SK-N-SH treated with all-trans-retinoic acid at 6 μM for 48 hours (cell line): ENCODE measurements around the gene PARD3B.

Experiments used
- ATAC-seq: fragments of 200-7000 bp; cut with Tn5 transposase; 3 replicates; pipeline ENCODE4 v1.9.1; 2020; ENCODE audit warnings: mild to moderate bottlenecking, moderate library complexity
- ARNTL ChIP-seq: fragments of 450-650 bp; formaldehyde crosslinking; IDR thresholded peaks from 2 replicates; pipeline ENCODE4 v1.5.0; 2020; ENCODE audit warnings: low read depth, mild to moderate bottlenecking, moderate library complexity, borderline replicate concordance
- BACH2 ChIP-seq: fragments of 250-450 bp; sonication (Bioruptor Pico); IDR thresholded peaks from 2 replicates; pipeline ENCODE4 v1.9.0; 2021; ENCODE audit warnings: mild to moderate bottlenecking, borderline replicate concordance
- CSDC2 ChIP-seq: fragments of 250-450 bp; sonication (Bioruptor Pico); IDR thresholded peaks from 2 replicates; pipeline ENCODE4 v1.5.0; 2020; ENCODE audit warnings: mild to moderate bottlenecking, moderate library complexity
- GLIS3 ChIP-seq: fragments of 250-450 bp; sonication (Bioruptor Pico); IDR thresholded peaks from 2 replicates; pipeline ENCODE4 v1.5.0; 2020; ENCODE audit warnings: mild to moderate bottlenecking, moderate library complexity
- ISL1 ChIP-seq: fragments of 250-450 bp; sonication (Bioruptor Pico); IDR thresholded peaks from 2 replicates; pipeline ENCODE4 v2.1.2; 2022; ENCODE audit warnings: mild to moderate bottlenecking, moderate library complexity
- RARB ChIP-seq: fragments of 250-450 bp; sonication (Bioruptor Pico); IDR thresholded peaks from 2 replicates; pipeline ENCODE4 v1.8.0; 2021; ENCODE audit warnings: mild to moderate bottlenecking, moderate library complexity
- SNAI2 ChIP-seq: fragments of 250-450 bp; sonication (Bioruptor Pico); IDR thresholded peaks from 2 replicates; pipeline ENCODE4 v1.5.0; 2020; ENCODE audit warnings: mild to moderate bottlenecking, moderate library complexity
- TOX ChIP-seq: fragments of 250-450 bp; sonication (Bioruptor Pico); IDR thresholded peaks from 2 replicates; pipeline ENCODE4 v1.8.0; 2021; ENCODE audit warnings: mild to moderate bottlenecking, moderate library complexity, borderline replicate concordance
- TSHZ2 ChIP-seq: fragments of 250-450 bp; sonication (Bioruptor Pico); IDR thresholded peaks from 2 replicates; pipeline ENCODE4 v1.5.0; 2020; ENCODE audit warnings: mild to moderate bottlenecking, moderate library complexity
- ZC3H10 ChIP-seq: fragments of 250-450 bp; sonication (Bioruptor Pico); IDR thresholded peaks from 2 replicates; pipeline ENCODE4 v1.5.1; 2021; ENCODE audit warnings: mild to moderate bottlenecking, moderate library complexity
- ZFP3 ChIP-seq: fragments of 250-450 bp; sonication (Bioruptor Pico); IDR thresholded peaks from 2 replicates; pipeline ENCODE4 v1.5.0; 2020; ENCODE audit warnings: mild to moderate bottlenecking, moderate library complexity
- ZFP30 ChIP-seq: fragments of 450-650 bp; formaldehyde crosslinking; IDR thresholded peaks from 2 replicates; pipeline ENCODE4 v1.5.0; 2022; ENCODE audit warnings: mild to moderate bottlenecking, moderate library complexity
- ZNF565 ChIP-seq: fragments of 450-650 bp; formaldehyde crosslinking; conservative IDR thresholded peaks from 2 replicates; pipeline ENCODE4 v1.5.0; 2020; ENCODE audit warnings: low read depth, mild to moderate bottlenecking, moderate library complexity
- ZNF8 ChIP-seq: fragments of 450-650 bp; formaldehyde crosslinking; IDR thresholded peaks from 2 replicates; pipeline ENCODE4 v1.5.0; 2020; ENCODE audit warnings: mild to moderate bottlenecking, moderate library complexity
- TF ChIP-seq, protein P1 (sequence below): fragments of 250-450 bp; sonication (Bioruptor Pico); IDR thresholded peaks from 2 replicates; pipeline ENCODE4 v1.8.0; 2020; ENCODE audit warnings: mild to moderate bottlenecking, moderate library complexity, borderline replicate concordance
- TF ChIP-seq, protein P2 (sequence below): fragments of 250-450 bp; sonication (Bioruptor Pico); IDR thresholded peaks from 2 replicates; pipeline ENCODE4 v1.5.1; 2020; ENCODE audit warnings: low read depth, mild to moderate bottlenecking, moderate library complexity

Gene PARD3B

GRCh38 chr2:204891739-204892138, 346.5 kb downstream of the PARD3B start:
- TF ChIP-seq SNAI2 (CRISPR knock-in tag) (no peak), TSHZ2 (CRISPR knock-in tag) (no peak), ZNF8 (CRISPR knock-in tag) (no peak), ARNTL (CRISPR knock-in tag) (no peak), CSDC2 (CRISPR knock-in tag) (no peak), ZNF565 (CRISPR knock-in tag) (no peak), RARB (CRISPR knock-in tag) (no peak), ZC3H10 (CRISPR knock-in tag) (no peak), ZFP30 (CRISPR knock-in tag) (no peak), ZFP3 (CRISPR knock-in tag) (no peak)
- TF ChIP-seq, protein P1, sequence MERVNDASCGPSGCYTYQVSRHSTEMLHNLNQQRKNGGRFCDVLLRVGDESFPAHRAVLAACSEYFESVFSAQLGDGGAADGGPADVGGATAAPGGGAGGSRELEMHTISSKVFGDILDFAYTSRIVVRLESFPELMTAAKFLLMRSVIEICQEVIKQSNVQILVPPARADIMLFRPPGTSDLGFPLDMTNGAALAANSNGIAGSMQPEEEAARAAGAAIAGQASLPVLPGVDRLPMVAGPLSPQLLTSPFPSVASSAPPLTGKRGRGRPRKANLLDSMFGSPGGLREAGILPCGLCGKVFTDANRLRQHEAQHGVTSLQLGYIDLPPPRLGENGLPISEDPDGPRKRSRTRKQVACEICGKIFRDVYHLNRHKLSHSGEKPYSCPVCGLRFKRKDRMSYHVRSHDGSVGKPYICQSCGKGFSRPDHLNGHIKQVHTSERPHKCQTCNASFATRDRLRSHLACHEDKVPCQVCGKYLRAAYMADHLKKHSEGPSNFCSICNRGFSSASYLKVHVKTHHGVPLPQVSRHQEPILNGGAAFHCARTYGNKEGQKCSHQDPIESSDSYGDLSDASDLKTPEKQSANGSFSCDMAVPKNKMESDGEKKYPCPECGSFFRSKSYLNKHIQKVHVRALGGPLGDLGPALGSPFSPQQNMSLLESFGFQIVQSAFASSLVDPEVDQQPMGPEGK (CRISPR knock-in tag) = no peak

DNA sequence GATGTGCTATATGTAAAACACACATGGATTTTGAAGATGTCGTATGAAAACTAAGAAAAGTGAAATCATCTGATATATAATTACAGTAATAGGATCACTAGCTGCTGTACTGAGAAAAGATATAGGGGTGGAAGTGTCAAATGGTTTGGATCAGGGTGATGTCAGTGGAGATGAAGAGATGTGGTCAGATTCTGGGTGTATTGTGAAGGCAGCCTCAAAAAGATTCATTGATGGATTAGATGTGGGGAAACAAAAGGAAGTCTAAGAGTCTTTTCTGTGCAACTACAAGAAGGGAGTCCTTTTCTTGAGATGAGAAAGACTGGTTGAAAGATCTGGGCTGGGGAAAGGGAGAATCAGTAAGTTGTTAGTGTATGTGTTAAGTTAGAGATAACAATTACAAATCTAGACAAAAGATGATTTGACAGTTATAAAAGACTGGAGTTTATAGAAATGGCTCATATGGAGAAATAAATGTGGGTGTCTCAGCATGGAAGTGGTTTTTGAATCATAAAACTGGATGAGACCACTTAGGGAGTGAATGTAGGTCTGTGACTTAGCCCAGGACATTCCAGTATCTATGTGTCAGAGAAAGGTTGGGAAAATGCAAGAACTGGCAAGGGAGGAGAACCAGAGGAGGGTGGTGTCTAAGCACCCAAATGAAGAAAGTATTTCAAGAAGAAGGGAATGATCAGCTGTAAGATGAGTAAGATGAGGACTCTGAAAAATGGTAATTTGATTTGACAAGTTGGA, 347.4 kb downstream of the PARD3B start:
- ATAC-seq = peak; percentile 69; the same call in 2 of the 3 replicates
- TF ChIP-seq TOX (CRISPR knock-in tag) (no peak), ZFP30 (CRISPR knock-in tag) (no peak)
- TF ChIP-seq, protein P1 (CRISPR knock-in tag) = no peak

More at GRCh38 chr2:204891739-204892138, 346.5 kb downstream of the PARD3B start:
- no peak for ATAC-seq

DNA sequence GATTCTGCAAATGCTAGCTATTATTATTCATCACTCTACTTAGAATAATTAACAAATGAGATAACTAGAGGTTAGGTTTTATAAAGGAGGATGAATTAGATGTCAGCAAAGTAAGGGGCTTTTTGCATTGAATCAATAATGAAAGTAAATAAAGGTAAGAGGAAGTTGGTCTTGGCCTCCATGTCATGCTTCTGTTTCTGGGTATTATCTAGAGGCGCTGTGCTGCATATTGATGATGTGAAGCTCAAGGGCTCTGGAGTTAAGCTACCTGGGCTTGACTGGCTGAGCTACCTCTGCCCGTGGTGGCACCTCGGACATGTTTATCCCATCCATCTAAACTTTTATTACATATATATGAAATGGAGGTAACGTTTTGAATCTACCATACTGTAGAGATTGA, 350.9 kb downstream of the PARD3B start:
- ATAC-seq = no peak
- TF ChIP-seq BACH2 (CRISPR knock-in tag) (no peak), ARNTL (CRISPR knock-in tag) (no peak), ZFP3 (CRISPR knock-in tag) (no peak), ISL1 (CRISPR knock-in tag) (no peak), ZFP30 (CRISPR knock-in tag) (no peak), GLIS3 (CRISPR knock-in tag) (no peak)
- TF ChIP-seq, protein P2, sequence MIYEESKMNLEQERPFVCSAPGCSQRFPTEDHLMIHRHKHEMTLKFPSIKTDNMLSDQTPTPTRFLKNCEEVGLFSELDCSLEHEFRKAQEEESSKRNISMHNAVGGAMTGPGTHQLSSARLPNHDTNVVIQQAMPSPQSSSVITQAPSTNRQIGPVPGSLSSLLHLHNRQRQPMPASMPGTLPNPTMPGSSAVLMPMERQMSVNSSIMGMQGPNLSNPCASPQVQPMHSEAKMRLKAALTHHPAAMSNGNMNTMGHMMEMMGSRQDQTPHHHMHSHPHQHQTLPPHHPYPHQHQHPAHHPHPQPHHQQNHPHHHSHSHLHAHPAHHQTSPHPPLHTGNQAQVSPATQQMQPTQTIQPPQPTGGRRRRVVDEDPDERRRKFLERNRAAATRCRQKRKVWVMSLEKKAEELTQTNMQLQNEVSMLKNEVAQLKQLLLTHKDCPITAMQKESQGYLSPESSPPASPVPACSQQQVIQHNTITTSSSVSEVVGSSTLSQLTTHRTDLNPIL = no peak
- TF ChIP-seq, all 23 proteins: peak for 0

DNA sequence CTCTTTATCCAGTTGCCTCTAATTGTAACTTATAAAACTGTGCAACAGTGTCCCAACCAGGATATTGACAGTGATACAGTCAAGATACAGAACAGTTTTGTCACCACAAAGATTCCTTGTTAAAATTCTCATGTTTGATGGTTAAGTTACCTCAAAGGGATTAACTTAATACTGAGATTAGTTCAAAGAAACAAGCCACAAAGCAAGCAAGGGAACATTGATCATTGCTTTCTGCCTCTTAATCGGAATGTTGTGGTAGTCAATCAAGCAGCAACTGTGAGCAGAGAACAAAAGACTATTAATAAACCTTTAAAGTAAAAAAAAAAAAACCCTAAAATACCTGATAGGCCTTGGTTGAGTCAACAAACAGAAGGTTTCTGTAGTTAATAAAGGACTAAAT, 352.3 kb downstream of the PARD3B start:
- no peak for ATAC-seq
- TF ChIP-seq ISL1 (CRISPR knock-in tag) (no peak), TSHZ2 (CRISPR knock-in tag) (no peak), RARB (CRISPR knock-in tag) (no peak)
- TF ChIP-seq, all 23 proteins: peak for 0
